PC-3 (cell line): ENCODE results near the gene CD3G. TPM values are rescaled to one million over a fixed set of nuclear protein-coding genes. Genes with fewer than 3 reads are reported as not detected.

Source experiments
- ATAC-seq: fragments of 200-7000 bp; cut with Tn5 transposase; 2 replicates; pipeline ENCODE4 v1.9.1; 2020; ENCODE audit warnings: mild to moderate bottlenecking, moderate library complexity
- BruUV-seq: library from RNA; stranded (reverse); fragments of 400-500 nt; replicated peaks from 2 replicates; lab custom pipeline; 2021; lab: Mats Ljungman, UMichigan
- CTCF ChIA-PET: fragments of 300-600 bp; sonication (Branson Sonifier 250); formaldehyde crosslinking; loops from one replicate; lab custom pipeline; 2022; ENCODE audit warnings: antibody characterized with exemption; lab: Charles Lee
- POLR2A ChIA-PET: fragments of 300-600 bp; sonication (Branson Sonifier 250); formaldehyde crosslinking; loops from one replicate; lab custom pipeline; 2022; ENCODE audit warnings: antibody characterized with exemption; ENCODE audit not compliant: unreplicated experiment; lab: Charles Lee
- DNase-seq: peaks from one replicate; pipeline ENCODE4 v3.0.0-alpha.2; 2015
- H2AFZ ChIP-seq: fragments of 300-600 bp; sonication (generic); 2 replicates; pipeline ENCODE4 v1.6.0; 2016; ENCODE audit warnings: antibody characterized with exemption, low read length
- H3F3A ChIP-seq: fragments of 300-600 bp; sonication (generic); one replicate; pipeline ENCODE4 v1.6.0; 2017; ENCODE audit warnings: antibody characterized with exemption, low read length, control low read depth, mild to moderate bottlenecking; ENCODE audit not compliant: unreplicated experiment
- H3K27ac ChIP-seq: fragments of 300-600 bp; sonication (generic); 2 replicates; pipeline ENCODE4 v1.5.1; 2016; ENCODE audit warnings: mild to moderate bottlenecking, low read length
- H3K27me3 ChIP-seq: fragments of 300-600 bp; sonication (generic); 2 replicates; pipeline ENCODE4 v1.6.1; 2016; ENCODE audit warnings: low read length, mixed read lengths
- H3K36me3 ChIP-seq: fragments of 300-600 bp; sonication (generic); 2 replicates; pipeline ENCODE4 v1.6.1; 2016; ENCODE audit warnings: low read depth, mixed run types, low read length, mixed read lengths
- H3K4me1 ChIP-seq: fragments of 300-600 bp; sonication (generic); 2 replicates; pipeline ENCODE4 v1.5.1; 2016; ENCODE audit warnings: low read length; ENCODE audit not compliant: insufficient read depth
- H3K4me2 ChIP-seq: fragments of 300-600 bp; sonication (generic); 2 replicates; pipeline ENCODE4 v1.6.0; 2016; ENCODE audit warnings: low read length
- H3K4me3 ChIP-seq: fragments of 300-600 bp; sonication (generic); 2 replicates; pipeline ENCODE4 v1.5.1; 2016; ENCODE audit warnings: mild to moderate bottlenecking, low read length, mixed read lengths
- H3K79me2 ChIP-seq: fragments of 300-600 bp; sonication (generic); 2 replicates; pipeline ENCODE4 v1.6.1; 2017; ENCODE audit warnings: low read length, mixed read lengths
- H3K9ac ChIP-seq: fragments of 300-600 bp; sonication (generic); 2 replicates; pipeline ENCODE4 v1.6.0; 2016; ENCODE audit warnings: mild to moderate bottlenecking, low read length
- H3K9me2 ChIP-seq: fragments of 300-600 bp; sonication (generic); replicated peaks from 2 replicates; pipeline ENCODE4 v1.6.1; 2016; ENCODE audit warnings: mixed run types, low read length, mixed read lengths
- H3K9me3 ChIP-seq: fragments of 300-600 bp; sonication (generic); 2 replicates; pipeline ENCODE4 v1.6.1; 2016; ENCODE audit warnings: low read length, mixed read lengths
- H4K20me1 ChIP-seq: fragments of 300-600 bp; sonication (generic); 2 replicates; pipeline ENCODE4 v1.6.1; 2016; ENCODE audit warnings: low read length, mixed read lengths
- CTCF ChIP-seq: fragments of 300-600 bp; sonication (generic); conservative IDR thresholded peaks from 2 replicates; pipeline ENCODE4 v1.5.1; 2017; ENCODE audit warnings: antibody characterized with exemption, low read depth, mild to moderate bottlenecking, low read length
- EZH2 ChIP-seq: fragments of 300-600 bp; sonication (generic); IDR thresholded peaks from one replicate; pipeline ENCODE4 v1.6.1; 2017; ENCODE audit warnings: antibody characterized with exemption, mild to moderate bottlenecking, low read length; ENCODE audit not compliant: unreplicated experiment
- EZH2phosphoT487 ChIP-seq: fragments of 300-600 bp; sonication (generic); IDR thresholded peaks from 2 replicates; pipeline ENCODE4 v1.6.1; 2018; ENCODE audit warnings: mild to moderate bottlenecking, antibody characterized with exemption, low read length, borderline replicate concordance
- intact Hi-C: fragments of 100-400 bp; cut with micrococcal nuclease; formaldehyde crosslinking; loops from 2 replicates; pipeline ENCODE4 v1.9.0; 2023
- total RNA-seq: library from RNA; depleted of rRNA; stranded (reverse); fragments of >200 nt; gene quantifications from 2 replicates; pipeline ENCODE4 v1.2.3, GENCODE V29; 2014

CD3G gene
- total RNA-seq, 1 experiment from 2014 or later: not detected

DNA sequence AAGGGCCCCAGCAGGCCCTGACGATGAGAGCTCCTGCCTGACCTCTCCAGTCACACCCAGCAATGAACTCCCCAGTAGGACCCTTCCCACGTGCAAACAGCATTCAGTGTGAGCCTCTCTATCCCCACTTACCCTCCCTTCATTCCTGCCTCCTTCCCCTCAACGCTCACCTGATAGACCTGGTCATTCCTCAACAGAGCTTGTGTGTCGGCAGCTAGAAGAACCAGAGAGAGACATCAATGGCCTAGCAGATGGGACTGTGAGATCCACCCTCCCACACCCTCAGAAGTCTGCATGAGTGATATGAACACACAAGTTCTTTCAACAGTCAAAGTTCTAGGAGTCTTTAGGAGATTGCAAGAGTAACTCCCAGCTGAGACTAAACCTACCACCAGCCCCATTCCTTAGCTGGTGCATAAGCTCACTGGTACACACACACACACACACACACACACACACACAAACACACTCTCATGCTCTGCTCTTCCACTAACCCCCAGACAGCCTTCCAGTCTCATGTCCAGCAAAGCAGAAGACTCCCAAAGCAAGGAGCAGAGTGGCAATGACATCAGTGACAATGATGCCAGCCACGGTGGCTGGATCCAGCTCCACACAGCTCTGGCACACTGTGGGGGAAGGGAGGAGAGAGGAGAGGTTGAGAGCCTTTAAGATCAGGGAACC is 4.7 kb upstream of the CD3G start:
- no peak overlapping the region for H3K9ac ChIP-seq
- intact Hi-C loops: no loop called here
- DNase-seq (no peak), ATAC-seq (no peak)
- no peaks in the 10 kb centered on the region for H4K20me1 ChIP-seq
- H3K27ac ChIP-seq: no peak overlapping the region
- TF ChIP-seq EZH2 (no peak), CTCF (no peak), EZH2phosphoT487 (no peak)
- no peak overlapping the region for H3K4me2 ChIP-seq
- H3K27me3 ChIP-seq: no peaks in the 10 kb centered on the region
- ChIA-PET CTCF (no interaction called here), POLR2A (no interaction called here)
- H3K9me3 ChIP-seq: no peaks in the 10 kb centered on the region
- no peaks in the 10 kb centered on the region for H3K36me3 ChIP-seq
- H3F3A ChIP-seq: no peaks in the 10 kb centered on the region
- no peak overlapping the region for H2AFZ ChIP-seq
- no peaks in the 10 kb centered on the region for H3K9me2 ChIP-seq
- H3K79me2 ChIP-seq: no peaks in the 10 kb centered on the region
- no peaks in the 10 kb centered on the region for H3K4me1 ChIP-seq
- H3K4me3 ChIP-seq: no peak overlapping the region
- BruUV-seq: no TSS peak

DNA sequence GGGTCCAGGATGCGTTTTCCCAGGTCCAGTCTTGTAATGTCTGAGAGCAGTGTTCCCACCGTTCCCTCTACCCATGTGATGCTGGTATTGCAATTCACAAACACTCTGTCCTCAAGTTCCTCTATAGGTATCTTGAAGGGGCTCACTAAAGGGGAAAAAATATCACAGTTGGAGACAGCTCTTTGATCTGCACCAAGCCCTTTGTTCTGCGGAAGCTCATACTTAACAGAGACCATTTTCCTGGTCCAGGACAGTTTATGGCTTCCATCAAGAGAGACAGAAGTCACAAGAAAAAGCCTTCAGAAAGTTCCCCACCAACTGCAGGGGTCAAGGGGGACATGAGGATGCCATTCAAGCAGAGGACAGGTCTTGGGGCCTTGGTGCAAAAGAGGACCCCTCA is 3.7 kb upstream of the CD3G start:
- ATAC-seq: no peak
- Histone ChIP-seq H4K20me1 (no peaks in the 10 kb centered on the region), H3K4me3 (no peak overlapping the region), H3F3A (no peaks in the 10 kb centered on the region), H3K9ac (no peak overlapping the region), H3K4me2 (no peak overlapping the region), H3K4me1 (no peaks in the 10 kb centered on the region), H3K79me2 (no peaks in the 10 kb centered on the region), H3K9me2 (no peaks in the 10 kb centered on the region), H3K27me3 (no peaks in the 10 kb centered on the region), H3K27ac (no peak overlapping the region), H2AFZ (no peak overlapping the region), H3K36me3 (no peaks in the 10 kb centered on the region), H3K9me3 (no peaks in the 10 kb centered on the region)
- BruUV-seq: no TSS peak
- TF ChIP-seq EZH2: no peak
- DNase-seq: no peak
- ChIA-PET CTCF (no interaction called here), POLR2A (no interaction called here)
- intact Hi-C loops: no loop called here

DNA sequence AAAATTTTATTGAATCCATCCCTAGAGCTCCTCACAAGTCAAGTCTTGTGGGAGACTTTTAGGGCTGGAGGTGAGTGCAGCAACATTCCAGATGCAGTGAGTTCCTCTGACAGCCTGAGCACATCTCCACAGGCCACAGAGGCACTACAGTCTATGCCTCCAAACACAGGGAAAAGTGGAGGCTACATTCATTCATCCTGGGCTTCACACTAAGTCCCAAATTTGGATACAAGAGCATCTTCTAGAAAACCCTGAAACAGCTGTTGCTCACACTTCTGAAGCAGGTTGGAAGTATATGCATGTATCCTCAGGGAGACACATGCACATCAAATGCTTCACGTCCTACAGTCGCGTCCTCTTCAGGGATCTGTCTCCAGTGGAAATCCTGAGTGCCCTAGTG is 2.9 kb upstream of the CD3G start:
- H3K9ac ChIP-seq: no peak overlapping the region
- CTCF ChIA-PET: no interaction called here
- DNase-seq (no peak), ATAC-seq (no peak)
- H3K79me2 ChIP-seq: no peaks in the 10 kb centered on the region
- intact Hi-C loops: no loop called here
- no peaks in the 10 kb centered on the region for H3K9me2 ChIP-seq
- no peak for TF ChIP-seq EZH2
- no peak for TF ChIP-seq EZH2phosphoT487
- no peak overlapping the region for H3K4me2 ChIP-seq
- H3K4me1 ChIP-seq: no peaks in the 10 kb centered on the region
- no peaks in the 10 kb centered on the region for H3K36me3 ChIP-seq
- H4K20me1 ChIP-seq: no peaks in the 10 kb centered on the region
- BruUV-seq: no TSS peak
- H2AFZ ChIP-seq: no peak overlapping the region
- H3K27me3 ChIP-seq: no peaks in the 10 kb centered on the region
- POLR2A ChIA-PET: no interaction called here
- H3K4me3 ChIP-seq: no peak overlapping the region
- no peak overlapping the region for H3K27ac ChIP-seq
- no peaks in the 10 kb centered on the region for H3F3A ChIP-seq
- no peaks in the 10 kb centered on the region for H3K9me3 ChIP-seq
